WTC11 (cell line): ENCODE measurements around the gene RASL11A. TPM values are rescaled to one million over a fixed set of nuclear protein-coding genes. Genes with fewer than 3 reads are reported as not detected.

Experiments
- ATAC-seq: fragments of 200-7000 bp; cut with Tn5 transposase; 2 replicates; pipeline ENCODE4 v1.10.0; 2021; ENCODE audit warnings: mild to moderate bottlenecking, moderate library complexity
- CTCF ChIA-PET: fragments of 300-600 bp; sonication (Branson Sonifier 250); formaldehyde crosslinking; loops from one replicate; lab custom pipeline; 2021; ENCODE audit warnings: antibody characterized with exemption; lab: Charles Lee
- POLR2A ChIA-PET: fragments of 350-600 bp; sonication (Branson Sonifier 250); formaldehyde crosslinking; loops from one replicate; lab custom pipeline; 2021; ENCODE audit warnings: antibody characterized with exemption; lab: Charles Lee
- DNase-seq: peaks from one replicate; pipeline ENCODE4 v3.0.0; 2021; ENCODE audit warnings: low spot score
- H3K27ac Mint-ChIP-seq: 2 replicates; pipeline ENCODE4 v1.8.0; 2021; ENCODE audit warnings: mixed read lengths
- H3K27me3 Mint-ChIP-seq: 2 replicates; pipeline ENCODE4 v1.8.0; 2021; ENCODE audit warnings: low read depth, mild to moderate bottlenecking, moderate library complexity, mixed read lengths
- H3K36me3 Mint-ChIP-seq: 2 replicates; pipeline ENCODE4 v1.8.0; 2021; ENCODE audit warnings: mixed read lengths
- H3K4me1 Mint-ChIP-seq: 2 replicates; pipeline ENCODE4 v1.8.0; 2022; ENCODE audit warnings: mixed read lengths
- H3K4me3 Mint-ChIP-seq: 2 replicates; pipeline ENCODE4 v1.8.0; 2021; ENCODE audit warnings: mild to moderate bottlenecking, moderate library complexity, mixed read lengths
- H3K9me3 Mint-ChIP-seq: 2 replicates; pipeline ENCODE4 v1.8.0; 2021; ENCODE audit warnings: mixed read lengths
- CREM ChIP-seq: sonication (generic); formaldehyde crosslinking; IDR thresholded peaks from 2 replicates; pipeline ENCODE4 v1.8.1; 2022; ENCODE audit warnings: mild to moderate bottlenecking, missing genetic modification reagents, moderate library complexity
- E2F4 ChIP-seq: sonication (generic); formaldehyde crosslinking; IDR thresholded peaks from 2 replicates; pipeline ENCODE4 v1.8.1; 2022; ENCODE audit warnings: low read depth, mild to moderate bottlenecking, moderate library complexity, missing genetic modification reagents, borderline replicate concordance
- ERG ChIP-seq: fragments of 250-450 bp; sonication (Bioruptor Pico); IDR thresholded peaks from 2 replicates; pipeline ENCODE4 v1.8.0; 2021; ENCODE audit warnings: mild to moderate bottlenecking
- FOXK1 ChIP-seq: sonication (generic); formaldehyde crosslinking; IDR thresholded peaks from 2 replicates; pipeline ENCODE4 v1.8.0; 2022; ENCODE audit warnings: mild to moderate bottlenecking, moderate library complexity, missing genetic modification reagents
- NR1H2 ChIP-seq: sonication (generic); formaldehyde crosslinking; IDR thresholded peaks from 2 replicates; pipeline ENCODE4 v1.9.0; 2021; ENCODE audit warnings: mild to moderate bottlenecking, moderate library complexity, missing genetic modification reagents
- NR3C1 ChIP-seq: sonication (generic); formaldehyde crosslinking; conservative IDR thresholded peaks from 2 replicates; pipeline ENCODE4 v1.8.1; 2023; ENCODE audit warnings: low read depth, mild to moderate bottlenecking, missing genetic modification reagents
- OVOL2 ChIP-seq: fragments of 250-450 bp; sonication (Bioruptor Pico); IDR thresholded peaks from 2 replicates; pipeline ENCODE4 v1.9.0; 2021; ENCODE audit warnings: mild to moderate bottlenecking, borderline replicate concordance
- ZNF121 ChIP-seq: sonication (generic); formaldehyde crosslinking; IDR thresholded peaks from 2 replicates; pipeline ENCODE4 v1.8.0; 2023; ENCODE audit warnings: missing genetic modification reagents
- ZNF317 ChIP-seq: sonication (generic); formaldehyde crosslinking; IDR thresholded peaks from 2 replicates; pipeline ENCODE4 v1.8.1; 2023; ENCODE audit warnings: low read depth, mild to moderate bottlenecking, moderate library complexity, missing genetic modification reagents, borderline replicate concordance
- total RNA-seq: library from RNA; stranded (reverse); gene quantifications from 3 replicates; pipeline ENCODE4 v1.2.3, GENCODE V29; 2021
- TF ChIP-seq, protein P1 (sequence below): fragments of 250-450 bp; sonication (Bioruptor Pico); IDR thresholded peaks from 2 replicates; pipeline ENCODE4 v1.9.0; 2021; ENCODE audit warnings: moderate library complexity, mild to moderate bottlenecking, inconsistent platforms, borderline replicate concordance
- TF ChIP-seq, protein P2 (sequence below): sonication (generic); formaldehyde crosslinking; IDR thresholded peaks from 2 replicates; pipeline ENCODE4 v1.8.1; 2022; ENCODE audit warnings: mild to moderate bottlenecking, moderate library complexity, missing genetic modification reagents
- TF ChIP-seq, protein P3 (sequence below): sonication (generic); formaldehyde crosslinking; IDR thresholded peaks from 2 replicates; pipeline ENCODE4 v1.8.0; 2023; ENCODE audit warnings: mild to moderate bottlenecking, missing genetic modification reagents
- TF ChIP-seq, protein P4 (sequence below): sonication (generic); formaldehyde crosslinking; IDR thresholded peaks from 2 replicates; pipeline ENCODE4 v1.8.1; 2022; ENCODE audit warnings: missing genetic modification reagents, borderline replicate concordance

RASL11A gene
- total RNA-seq, 1 experiment from 2014 or later, result 3.5 TPM

DNA sequence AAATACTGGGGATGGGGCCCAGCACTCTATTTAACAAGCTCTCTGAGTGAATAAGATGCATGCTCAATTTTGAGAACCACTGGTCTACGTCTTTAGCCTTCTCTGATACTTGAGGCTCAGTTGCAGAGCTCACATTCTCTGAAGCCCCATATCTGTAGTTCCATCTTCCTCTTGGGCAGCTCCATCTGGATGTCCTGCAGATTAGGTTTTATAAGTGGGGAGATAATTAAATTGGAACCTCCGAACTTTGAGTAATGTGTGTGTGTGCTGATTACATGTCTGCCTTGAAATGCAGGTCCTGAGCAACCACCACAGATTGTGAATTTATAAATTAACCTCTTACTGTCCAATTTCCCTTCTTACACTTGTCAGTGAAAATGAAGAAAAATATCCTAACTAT, 7.2 kb upstream of the RASL11A start (continued):
- TF ChIP-seq OVOL2 (CRISPR knock-in tag), result no peak
- TF ChIP-seq, protein P1, sequence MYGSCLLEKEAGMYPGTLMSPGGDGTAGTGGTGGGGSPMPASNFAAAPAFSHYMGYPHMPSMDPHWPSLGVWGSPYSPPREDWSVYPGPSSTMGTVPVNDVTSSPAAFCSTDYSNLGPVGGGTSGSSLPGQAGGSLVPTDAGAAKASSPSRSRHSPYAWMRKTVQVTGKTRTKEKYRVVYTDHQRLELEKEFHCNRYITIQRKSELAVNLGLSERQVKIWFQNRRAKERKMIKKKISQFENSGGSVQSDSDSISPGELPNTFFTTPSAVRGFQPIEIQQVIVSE (CRISPR knock-in tag), result no peak

- ChIA-PET POLR2A (interaction anchor here (1.1 kb wide), 1 partner anchor 76 kb away, joined by 3 read pairs; no protein-coding TSS in a partner anchor), CTCF (interaction anchor here (1.5 kb wide), 1 partner anchor 97 kb away, joined by 3 read pairs; no protein-coding TSS in a partner anchor)
- Mint-ChIP-seq H3K27me3 (peaks cover 13% of the 10 kb centered on the region), H3K4me1 (peaks cover 24% of the 10 kb centered on the region), H3K36me3 (peaks cover under 1% of the 10 kb centered on the region; the same call in 1 of the 2 replicates), H3K9me3 (no peaks in the 10 kb centered on the region), H3K4me3 (no peak overlapping the region), H3K27ac (peak overlapping the region; percentile 23; the same call in 1 of the 2 replicates)
- no peak for TF ChIP-seq E2F4 (CRISPR knock-in tag)
- TF ChIP-seq ZNF317 (CRISPR knock-in tag), result no peak
- TF ChIP-seq, protein P2, sequence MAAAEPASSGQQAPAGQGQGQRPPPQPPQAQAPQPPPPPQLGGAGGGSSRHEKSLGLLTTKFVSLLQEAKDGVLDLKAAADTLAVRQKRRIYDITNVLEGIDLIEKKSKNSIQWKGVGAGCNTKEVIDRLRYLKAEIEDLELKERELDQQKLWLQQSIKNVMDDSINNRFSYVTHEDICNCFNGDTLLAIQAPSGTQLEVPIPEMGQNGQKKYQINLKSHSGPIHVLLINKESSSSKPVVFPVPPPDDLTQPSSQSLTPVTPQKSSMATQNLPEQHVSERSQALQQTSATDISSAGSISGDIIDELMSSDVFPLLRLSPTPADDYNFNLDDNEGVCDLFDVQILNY (CRISPR knock-in tag), result no peak
- TF ChIP-seq, protein P3, sequence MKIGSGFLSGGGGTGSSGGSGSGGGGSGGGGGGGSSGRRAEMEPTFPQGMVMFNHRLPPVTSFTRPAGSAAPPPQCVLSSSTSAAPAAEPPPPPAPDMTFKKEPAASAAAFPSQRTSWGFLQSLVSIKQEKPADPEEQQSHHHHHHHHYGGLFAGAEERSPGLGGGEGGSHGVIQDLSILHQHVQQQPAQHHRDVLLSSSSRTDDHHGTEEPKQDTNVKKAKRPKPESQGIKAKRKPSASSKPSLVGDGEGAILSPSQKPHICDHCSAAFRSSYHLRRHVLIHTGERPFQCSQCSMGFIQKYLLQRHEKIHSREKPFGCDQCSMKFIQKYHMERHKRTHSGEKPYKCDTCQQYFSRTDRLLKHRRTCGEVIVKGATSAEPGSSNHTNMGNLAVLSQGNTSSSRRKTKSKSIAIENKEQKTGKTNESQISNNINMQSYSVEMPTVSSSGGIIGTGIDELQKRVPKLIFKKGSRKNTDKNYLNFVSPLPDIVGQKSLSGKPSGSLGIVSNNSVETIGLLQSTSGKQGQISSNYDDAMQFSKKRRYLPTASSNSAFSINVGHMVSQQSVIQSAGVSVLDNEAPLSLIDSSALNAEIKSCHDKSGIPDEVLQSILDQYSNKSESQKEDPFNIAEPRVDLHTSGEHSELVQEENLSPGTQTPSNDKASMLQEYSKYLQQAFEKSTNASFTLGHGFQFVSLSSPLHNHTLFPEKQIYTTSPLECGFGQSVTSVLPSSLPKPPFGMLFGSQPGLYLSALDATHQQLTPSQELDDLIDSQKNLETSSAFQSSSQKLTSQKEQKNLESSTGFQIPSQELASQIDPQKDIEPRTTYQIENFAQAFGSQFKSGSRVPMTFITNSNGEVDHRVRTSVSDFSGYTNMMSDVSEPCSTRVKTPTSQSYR (CRISPR knock-in tag), result no peak
- no peak for TF ChIP-seq FOXK1 (CRISPR knock-in tag)
- no peak for TF ChIP-seq CREM (CRISPR knock-in tag)
- TF ChIP-seq NR3C1 (CRISPR knock-in tag), result no peak
- no peak for TF ChIP-seq ERG (CRISPR knock-in tag)
- DNase-seq (no peak), ATAC-seq (no peak)
These were observed 6.4 kb upstream of the RASL11A start for GRCh38 chr13:27264181-27264580.

DNA sequence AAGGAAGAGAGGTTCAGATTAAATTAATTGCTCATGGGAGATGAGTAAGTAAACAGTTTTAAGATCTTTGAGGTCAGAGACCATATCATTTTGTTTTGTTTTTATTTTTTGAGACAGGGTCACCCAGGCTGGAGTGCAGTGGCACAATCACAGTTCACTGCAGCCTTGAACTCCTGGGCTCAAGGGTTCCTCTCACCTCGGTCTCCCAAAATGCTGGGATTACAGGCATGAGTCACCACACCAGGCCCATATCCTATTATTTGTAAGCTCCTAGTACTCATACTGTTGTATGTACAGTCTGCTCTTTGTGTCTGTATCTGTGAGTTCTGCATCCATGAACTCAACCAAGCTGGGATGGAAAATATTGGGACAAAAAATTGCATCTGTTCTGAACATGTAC, 6.0 kb upstream of the RASL11A start:
- POLR2A ChIA-PET, result interaction anchor here (1.1 kb wide), 1 partner anchor 75 kb away, joined by 3 read pairs; no protein-coding TSS in a partner anchor
- CTCF ChIA-PET, result interaction anchor here (1.5 kb wide), 1 partner anchor 97 kb away, joined by 3 read pairs; no protein-coding TSS in a partner anchor
- no peak for ATAC-seq

More for the DNA sequence above, 6.0 kb upstream of the RASL11A start:
- H3K4me3 Mint-ChIP-seq, result no peak overlapping the region
- H3K4me1 Mint-ChIP-seq, result peaks cover 19% of the 10 kb centered on the region
- peak overlapping the region; percentile 20; the same call in 1 of the 2 replicates for H3K27ac Mint-ChIP-seq
- DNase-seq, result no peak
- no peaks in the 10 kb centered on the region for H3K36me3 Mint-ChIP-seq
- H3K27me3 Mint-ChIP-seq, result peaks cover 17% of the 10 kb centered on the region
- TF ChIP-seq ZNF121 (CRISPR knock-in tag) (no peak), NR1H2 (no peak)
- TF ChIP-seq, protein P1 (CRISPR knock-in tag), result no peak
- TF ChIP-seq, protein P4, sequence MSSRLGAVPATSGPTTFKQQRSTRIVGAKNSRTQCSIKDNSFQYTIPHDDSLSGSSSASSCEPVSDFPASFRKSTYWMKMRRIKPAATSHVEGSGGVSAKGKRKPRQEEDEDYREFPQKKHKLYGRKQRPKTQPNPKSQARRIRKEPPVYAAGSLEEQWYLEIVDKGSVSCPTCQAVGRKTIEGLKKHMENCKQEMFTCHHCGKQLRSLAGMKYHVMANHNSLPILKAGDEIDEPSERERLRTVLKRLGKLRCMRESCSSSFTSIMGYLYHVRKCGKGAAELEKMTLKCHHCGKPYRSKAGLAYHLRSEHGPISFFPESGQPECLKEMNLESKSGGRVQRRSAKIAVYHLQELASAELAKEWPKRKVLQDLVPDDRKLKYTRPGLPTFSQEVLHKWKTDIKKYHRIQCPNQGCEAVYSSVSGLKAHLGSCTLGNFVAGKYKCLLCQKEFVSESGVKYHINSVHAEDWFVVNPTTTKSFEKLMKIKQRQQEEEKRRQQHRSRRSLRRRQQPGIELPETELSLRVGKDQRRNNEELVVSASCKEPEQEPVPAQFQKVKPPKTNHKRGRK (CRISPR knock-in tag), result no peak
- H3K9me3 Mint-ChIP-seq, result no peaks in the 10 kb centered on the region
